Astrocyte of the cerebellum (primary cell): ENCODE results near the gene PMAIP1.

Experiments used
- DNase-seq: peaks from one replicate; pipeline ENCODE4 v3.0.0-alpha.2; 2011; ENCODE audit warnings: low read depth
- H3K4me3 ChIP-seq: 2 replicates; pipeline ENCODE4 v1.5.1; 2011; ENCODE audit warnings: mild to moderate bottlenecking, low read depth, low read length, moderate library complexity
- in situ Hi-C: cut with HindIII; loops from 2 replicates; pipeline ENCODE4 v1.10.0; 2017; ENCODE audit warnings: low sequenced_read_pairs
- TF ChIP-seq, protein P1 (sequence below): IDR thresholded peaks from 2 replicates; pipeline ENCODE4 v1.5.1; 2012; ENCODE audit warnings: low read length, low read depth, moderate library complexity, mild to moderate bottlenecking; ENCODE audit errors: missing control alignments

The PMAIP1 gene

DNA sequence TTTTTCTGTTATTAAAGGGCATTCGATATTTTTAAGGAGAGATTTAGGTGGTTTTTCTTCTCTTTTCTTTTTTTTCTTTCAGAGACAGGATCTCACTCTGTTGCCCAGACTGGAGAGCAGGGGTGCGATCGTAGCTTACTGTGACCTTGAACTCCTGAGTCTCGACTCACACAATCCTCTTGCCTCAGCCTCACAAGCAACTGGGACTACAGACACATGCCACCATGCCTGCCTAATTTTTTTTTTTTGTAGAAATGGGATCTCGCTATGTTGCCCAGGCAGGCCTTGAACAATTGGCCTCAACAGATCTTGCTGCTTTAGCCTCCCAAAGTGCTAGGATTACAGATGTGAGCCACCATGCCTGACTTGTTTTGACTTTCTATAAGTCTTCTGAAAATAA is 26.3 kb downstream of the PMAIP1 start:
- DNase-seq: no peak
- H3K4me3 ChIP-seq: no peak overlapping the region
- TF ChIP-seq, protein P1, sequence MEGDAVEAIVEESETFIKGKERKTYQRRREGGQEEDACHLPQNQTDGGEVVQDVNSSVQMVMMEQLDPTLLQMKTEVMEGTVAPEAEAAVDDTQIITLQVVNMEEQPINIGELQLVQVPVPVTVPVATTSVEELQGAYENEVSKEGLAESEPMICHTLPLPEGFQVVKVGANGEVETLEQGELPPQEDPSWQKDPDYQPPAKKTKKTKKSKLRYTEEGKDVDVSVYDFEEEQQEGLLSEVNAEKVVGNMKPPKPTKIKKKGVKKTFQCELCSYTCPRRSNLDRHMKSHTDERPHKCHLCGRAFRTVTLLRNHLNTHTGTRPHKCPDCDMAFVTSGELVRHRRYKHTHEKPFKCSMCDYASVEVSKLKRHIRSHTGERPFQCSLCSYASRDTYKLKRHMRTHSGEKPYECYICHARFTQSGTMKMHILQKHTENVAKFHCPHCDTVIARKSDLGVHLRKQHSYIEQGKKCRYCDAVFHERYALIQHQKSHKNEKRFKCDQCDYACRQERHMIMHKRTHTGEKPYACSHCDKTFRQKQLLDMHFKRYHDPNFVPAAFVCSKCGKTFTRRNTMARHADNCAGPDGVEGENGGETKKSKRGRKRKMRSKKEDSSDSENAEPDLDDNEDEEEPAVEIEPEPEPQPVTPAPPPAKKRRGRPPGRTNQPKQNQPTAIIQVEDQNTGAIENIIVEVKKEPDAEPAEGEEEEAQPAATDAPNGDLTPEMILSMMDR: no peak
- in situ Hi-C loops: no loop called here

DNA sequence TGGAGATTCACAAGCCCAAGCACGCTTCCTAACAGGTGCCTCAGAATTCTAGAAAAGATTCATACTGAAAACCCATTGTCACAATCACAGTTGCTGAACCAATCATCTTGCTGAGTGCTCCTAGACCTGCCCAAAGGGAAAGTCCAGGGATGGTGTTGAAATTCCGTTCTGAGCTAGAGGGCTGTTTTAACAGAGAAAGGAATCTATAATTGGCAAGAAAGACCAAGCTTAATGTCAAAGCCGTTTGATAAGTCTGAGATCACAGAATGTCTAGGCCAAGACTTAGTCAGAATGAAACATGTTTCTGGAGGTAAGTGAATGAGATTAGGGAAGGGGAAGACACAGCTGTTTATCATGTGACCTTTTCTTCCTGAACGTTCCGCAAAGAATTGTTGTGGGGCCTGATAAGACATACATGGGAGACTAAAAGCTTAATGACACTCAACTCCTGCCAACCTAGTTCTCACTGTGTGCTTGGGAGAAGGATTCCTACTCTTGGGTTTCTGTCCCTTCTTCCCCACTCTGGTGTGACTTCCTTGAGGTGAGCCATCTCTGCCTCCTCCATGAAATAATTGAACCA is 27.5 kb downstream of the PMAIP1 start:
- TF ChIP-seq, protein P1: no peak
- H3K4me3 ChIP-seq: no peak overlapping the region
- DNase-seq: no peak
- in situ Hi-C loops: no loop called here

DNA sequence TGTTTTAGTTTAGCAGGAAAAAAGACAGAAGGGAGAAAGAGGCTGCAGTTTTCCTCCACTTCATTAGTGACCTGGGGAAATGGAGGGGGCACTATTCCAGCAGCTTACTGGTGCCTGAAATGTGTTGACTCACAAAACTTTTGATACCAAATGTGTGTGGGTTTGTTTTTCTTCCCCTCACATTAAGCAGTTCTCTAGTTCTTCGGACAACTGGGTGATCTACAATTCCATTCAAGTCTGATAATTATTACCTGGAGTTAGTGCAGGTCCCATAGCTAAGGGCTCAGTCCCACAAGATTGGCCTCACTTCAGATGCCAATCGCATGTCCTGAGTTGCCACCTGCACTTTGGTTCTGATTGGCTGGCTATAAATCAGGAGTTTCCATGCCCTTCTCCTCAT is 28.4 kb downstream of the PMAIP1 start:
- H3K4me3 ChIP-seq: no peak overlapping the region
- TF ChIP-seq, protein P1: no peak
- no peak for DNase-seq
- in situ Hi-C loops: no loop called here

DNA sequence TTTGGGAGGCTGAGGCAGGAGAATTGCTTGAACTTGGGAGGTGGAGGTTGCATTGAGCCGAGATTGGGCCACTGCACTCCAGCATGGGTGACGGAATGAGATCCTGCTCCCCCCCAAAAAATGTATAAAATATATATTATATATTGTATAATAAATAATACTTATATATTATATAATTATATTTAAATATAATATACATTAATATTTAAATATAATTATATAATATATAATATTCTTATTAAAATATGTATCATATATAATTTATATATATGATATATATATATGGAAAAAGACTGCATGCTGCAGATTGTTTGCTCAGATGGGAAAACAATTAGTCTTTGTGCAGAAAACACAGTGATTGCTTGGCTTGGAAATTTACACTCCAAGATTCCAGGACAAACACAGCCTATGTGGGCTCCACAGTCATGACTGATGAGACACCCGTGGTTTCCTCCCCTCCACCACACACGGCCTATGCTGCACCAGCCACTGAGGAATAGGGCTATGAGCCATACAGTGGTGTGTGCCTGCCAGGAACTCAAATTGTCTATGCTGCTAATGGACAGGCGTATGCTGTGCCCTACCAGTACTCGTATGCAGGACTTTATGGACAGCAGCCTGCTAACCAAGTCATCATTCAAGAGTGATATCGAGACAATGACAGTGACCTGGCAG is 30.0 kb downstream of the PMAIP1 start:
- in situ Hi-C loops: no loop called here
- TF ChIP-seq, protein P1: no peak
- no peak overlapping the region for H3K4me3 ChIP-seq
- no peak for DNase-seq

DNA sequence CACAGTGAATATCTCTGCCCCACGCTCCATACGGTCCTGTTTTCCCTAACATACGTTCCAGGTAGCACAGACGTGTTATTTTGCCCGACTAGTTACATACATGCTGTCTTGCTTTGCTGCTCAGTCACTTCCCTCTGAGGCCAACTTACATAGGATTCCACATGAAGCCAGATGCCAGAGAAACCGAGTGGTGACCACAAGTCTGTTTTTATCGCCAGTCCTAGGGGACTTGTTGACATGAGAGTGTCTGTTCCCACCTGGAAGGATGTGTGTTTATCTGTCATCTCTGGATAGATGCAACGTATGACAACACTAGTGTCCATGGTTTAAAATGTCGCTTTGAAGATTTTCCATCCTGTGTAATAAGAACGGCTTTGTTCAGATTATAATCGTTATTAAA is 32.6 kb downstream of the PMAIP1 start:
- TF ChIP-seq, protein P1: no peak
- no peak for DNase-seq
- in situ Hi-C loops: no loop called here
- H3K4me3 ChIP-seq: no peak overlapping the region

DNA sequence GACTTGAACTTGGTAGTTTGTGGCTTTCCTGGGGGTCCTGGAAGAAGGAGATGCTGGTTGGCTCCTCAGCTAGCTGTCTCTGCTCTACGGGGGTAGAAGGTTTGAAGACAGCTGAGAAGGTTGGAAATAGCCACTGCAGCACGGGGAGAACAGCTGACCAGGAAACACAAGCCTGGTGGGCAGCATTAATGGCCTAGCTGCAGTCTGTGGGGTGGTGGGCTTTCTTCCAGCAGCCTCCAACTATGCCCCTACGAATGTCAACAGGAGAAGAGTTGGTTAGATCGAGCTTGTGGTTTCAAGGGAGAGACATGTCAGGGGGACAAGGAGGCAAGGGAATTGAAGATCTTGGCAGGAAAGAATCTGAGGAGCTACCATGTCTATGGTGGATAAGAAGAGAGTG is 38.9 kb downstream of the PMAIP1 start:
- TF ChIP-seq, protein P1: no peak
- in situ Hi-C loops: no loop called here
- no peak overlapping the region for H3K4me3 ChIP-seq
- no peak for DNase-seq
